Measurements from ENCODE around the gene P2RX3.

GRCh38 chr11:57386178-57386940 is 48.2 kb downstream of the P2RX3 start:
- TF ChIP-seq GATA2 (IDR thresholded peaks at IDR 0.05; ENCODE audit: low read depth, low read length) (no peak), GATA3 (IDR thresholded peaks at IDR 0.05; ENCODE audit: low read depth, low read length) (no peak)
